LNCAP (cell line): ENCODE measurements around the gene RTL3.
A peak's percentile ranks its signal among the peaks of the same experiment; 100 is the strongest.

Source experiments
- CTCF ChIP-seq: fragments of 450-650 bp; IDR thresholded peaks from 2 replicates; pipeline ENCODE4 v1.5.1; 2017; ENCODE audit warnings: mild to moderate bottlenecking

The RTL3 gene

GRCh38 chrX:78658845-78659744 lies at the start of gene RTL3:
RTL3 (minus strand) TSS chrX:78659328; CDS start chrX:78658420, 908 bp downstream.
- TF ChIP-seq CTCF, result no peak

- TF ChIP-seq CTCF, result no peak
Measured at GRCh38 chrX:78708816-78709215, 49.7 kb upstream of the RTL3 start.

- TF ChIP-seq CTCF, result peak; percentile 22; the same call in 1 of the 2 replicates
Measured at GRCh38 chrX:78708262-78708661, 49.1 kb upstream of the RTL3 start.

- no peak for TF ChIP-seq CTCF
Measured at GRCh38 chrX:78706071-78706470, 46.9 kb upstream of the RTL3 start.

GRCh38 chrX:78693536-78693935 lies 34.4 kb upstream of the RTL3 start:
- TF ChIP-seq CTCF, result no peak

- no peak for TF ChIP-seq CTCF
Measured at GRCh38 chrX:78693012-78693411, 33.9 kb upstream of the RTL3 start.

GRCh38 chrX:78687586-78687985 lies 28.5 kb upstream of the RTL3 start:
- TF ChIP-seq CTCF, result no peak
